Esophagus muscularis mucosa (tissue), 4 donors: ENCODE data around the gene PKLR. TPM values are rescaled to one million over a fixed set of nuclear protein-coding genes. Genes with fewer than 3 reads are reported as not detected.

ENCODE experiments used
- DNase-seq: peaks from one replicate; pipeline ENCODE4 v3.0.0-alpha.2; 2017; ENCODE audit errors: extremely low spot score
- H3K27ac ChIP-seq, 4 donors: fragments of 200-600 bp; sonication (generic); replicated peaks in 1 of 4; 1 replicate in 3 of 4; 2 replicates in 1 of 4; pipeline ENCODE4 v1.5.1; 2016 to 2019; ENCODE audit warnings: mild to moderate bottlenecking in 1 of 4
- H3K27me3 ChIP-seq, 4 donors: fragments of 200-600 bp; sonication (generic); one replicate each; pipeline versions ENCODE4 v1.5.1 to v1.6.0; 2016 to 2019
- H3K36me3 ChIP-seq, 4 donors: fragments of 200-600 bp; sonication (generic); one replicate each; pipeline ENCODE4 v1.5.1; 2016 to 2019
- H3K4me1 ChIP-seq, 4 donors: fragments of 200-600 bp; sonication (generic); one replicate each; pipeline ENCODE4 v1.5.1; 2016 to 2019
- H3K4me3 ChIP-seq, 4 donors: fragments of 200-600 bp; sonication (generic); 1 replicate in 2 of 4; 2 replicates in 2 of 4; pipeline ENCODE4 v1.5.1; 2016 to 2019; ENCODE audit warnings: mild to moderate bottlenecking in 4 of 4, moderate library complexity in 1 of 4
- H3K9me3 ChIP-seq, 4 donors: fragments of 200-600 bp; sonication (generic); 1 replicate in 3 of 4; 2 replicates in 1 of 4; pipeline ENCODE4 v1.5.1; 2016 to 2019
- CTCF ChIP-seq, 3 experiments: fragments of 200-600 bp in 2 of 3; fragments of 450-650 bp in 1 of 3; sonication (generic) in 2 of 3; IDR thresholded peaks; one replicate each; pipeline ENCODE4 v1.5.1; 2017 to 2019; ENCODE audit warnings: antibody characterized with exemption in 3 of 3, mild to moderate bottlenecking in 2 of 3, moderate library complexity in 1 of 3
- EP300 ChIP-seq: sonication (generic); formaldehyde crosslinking; IDR thresholded peaks from one replicate; pipeline ENCODE4 v1.6.1; 2017; ENCODE audit warnings: antibody characterized with exemption
- POLR2A ChIP-seq: fragments of 450-650 bp; IDR thresholded peaks from one replicate; pipeline ENCODE4 v1.6.1; 2017; ENCODE audit warnings: antibody characterized with exemption, moderate library complexity, mild to moderate bottlenecking, low read depth
- POLR2AphosphoS5 ChIP-seq, 2 donors: sonication (generic); formaldehyde crosslinking; IDR thresholded peaks; one replicate each; pipeline ENCODE4 v1.6.1; 2017; ENCODE audit warnings: antibody characterized with exemption in 2 of 2
- WGBS: methylation state at CpG from one replicate; pipeline ENCODE4 v1.1.5; 2018; 5-methylcytosine and 5-hydroxymethylcytosine counted together
- intact Hi-C: fragments of 100-400 bp; cut with DNase I; formaldehyde crosslinking; loops from one replicate; pipeline ENCODE4 v1.15.1; 2023
- total RNA-seq, 4 donors: library from RNA; depleted of rRNA; stranded (reverse); fragments of >200 nt; gene quantifications; one replicate each; pipeline versions ENCODE4 v1.1.0 to v1.2.1, GENCODE V29; 2016

The PKLR gene
- total RNA-seq, 4 donors from 2014 or later, result not detected

- no peak overlapping the region for H3K27ac ChIP-seq
- TF ChIP-seq POLR2A (no peak), POLR2AphosphoS5 (IDR thresholded peaks at IDR 0.05) (no peak), EP300 (no peak), CTCF (IDR thresholded peaks at IDR 0.05) (no peak)
- H3K27me3 ChIP-seq, result no peaks in the 10 kb centered on the region
- H3K36me3 ChIP-seq, result peaks cover 0 to 18% (median 0%) of the 10 kb centered on the region in 4 donors
- DNase-seq, result no peak
- WGBS, result 100% methylated on average over 2 of the region's 2 CpGs
- intact Hi-C loops, result no loop called here
- H3K9me3 ChIP-seq, result no peaks in the 10 kb centered on the region
- no peaks in the 10 kb centered on the region for H3K4me1 ChIP-seq
- no peak overlapping the region for H3K4me3 ChIP-seq
These were observed 14.7 kb downstream of the PKLR start for GRCh38 chr1:155286544-155286943.

DNA sequence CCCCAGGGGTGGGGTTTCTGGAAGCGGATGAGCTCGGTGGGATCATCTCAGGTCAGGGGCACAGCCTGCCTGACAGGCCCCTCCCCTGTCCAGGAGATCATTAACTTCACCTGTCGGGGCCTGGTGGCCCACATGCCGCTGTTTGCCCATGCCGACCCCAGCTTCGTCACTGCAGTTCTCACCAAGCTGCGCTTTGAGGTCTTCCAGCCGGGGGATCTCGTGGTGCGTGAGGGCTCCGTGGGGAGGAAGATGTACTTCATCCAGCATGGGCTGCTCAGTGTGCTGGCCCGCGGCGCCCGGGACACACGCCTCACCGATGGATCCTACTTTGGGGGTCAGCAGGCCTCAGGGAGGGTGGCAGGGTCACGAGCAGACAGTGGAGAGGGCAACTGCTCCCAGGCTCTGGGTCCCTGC is 15.6 kb downstream of the PKLR start:
- WGBS, result 94% methylated on average over 15 of the region's 18 CpGs
- no peak overlapping the region for H3K27ac ChIP-seq
- intact Hi-C loops, result no loop called here

DNA sequence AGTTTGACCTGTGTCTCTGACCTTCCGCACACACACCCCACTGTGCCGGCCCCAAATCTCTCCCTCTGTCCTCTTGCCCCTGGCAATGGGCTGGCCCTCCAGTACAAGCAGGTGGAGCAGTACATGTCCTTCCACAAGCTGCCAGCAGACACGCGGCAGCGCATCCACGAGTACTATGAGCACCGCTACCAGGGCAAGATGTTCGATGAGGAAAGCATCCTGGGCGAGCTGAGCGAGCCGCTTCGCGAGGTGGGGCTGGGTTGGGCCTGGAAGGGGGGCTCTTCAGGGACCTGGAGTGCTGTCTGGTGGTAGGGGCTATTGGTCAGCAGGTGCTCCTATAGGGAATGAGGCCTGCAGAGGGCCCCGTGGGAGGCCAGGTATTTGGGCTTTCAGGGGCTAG is 16.2 kb downstream of the PKLR start:
- DNase-seq, result no peak
- Histone ChIP-seq H3K4me1 (no peaks in the 10 kb centered on the region), H3K27me3 (no peaks in the 10 kb centered on the region), H3K4me3 (no peak overlapping the region), H3K9me3 (no peaks in the 10 kb centered on the region), H3K36me3 (peaks cover 0 to 18% (median 0%) of the 10 kb centered on the region in 4 donors), H3K27ac (no peak overlapping the region)
- WGBS, result 84% methylated on average over 3 of the region's 14 CpGs
- TF ChIP-seq EP300 (no peak), POLR2AphosphoS5 (IDR thresholded peaks at IDR 0.05) (no peak), CTCF (IDR thresholded peaks at IDR 0.05) (no peak)
- intact Hi-C loops, result no loop called here

More for the DNA sequence above, 15.6 kb downstream of the PKLR start:
- Histone ChIP-seq H3K4me3 (no peak overlapping the region), H3K27me3 (no peaks in the 10 kb centered on the region), H3K36me3 (peaks cover 0 to 18% (median 0%) of the 10 kb centered on the region in 4 donors), H3K4me1 (no peaks in the 10 kb centered on the region), H3K9me3 (no peaks in the 10 kb centered on the region)
- no peak for DNase-seq
- TF ChIP-seq POLR2A (no peak), EP300 (no peak), POLR2AphosphoS5 (IDR thresholded peaks at IDR 0.05) (no peak), CTCF (IDR thresholded peaks at IDR 0.05) (no peak)

DNA sequence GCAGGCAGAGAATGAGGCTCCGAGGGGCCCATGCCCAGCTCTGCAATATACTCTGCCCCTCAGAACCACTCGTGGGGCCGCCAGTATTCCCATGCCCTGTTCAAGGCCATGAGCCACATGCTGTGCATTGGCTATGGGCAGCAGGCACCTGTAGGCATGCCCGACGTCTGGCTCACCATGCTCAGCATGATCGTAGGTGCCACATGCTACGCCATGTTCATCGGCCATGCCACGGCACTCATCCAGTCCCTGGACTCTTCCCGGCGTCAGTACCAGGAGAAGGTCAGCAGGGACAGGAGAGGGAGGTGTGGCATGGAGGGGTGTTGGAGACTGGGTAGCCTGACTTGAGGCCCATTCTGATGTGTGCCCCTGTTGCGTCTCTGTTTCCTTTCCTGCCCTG is 16.8 kb downstream of the PKLR start:
- H3K27me3 ChIP-seq, result no peaks in the 10 kb centered on the region
- H3K9me3 ChIP-seq, result no peaks in the 10 kb centered on the region
- no peak overlapping the region for H3K27ac ChIP-seq
- peaks cover 0 to 18% (median 0%) of the 10 kb centered on the region in 4 donors for H3K36me3 ChIP-seq
- intact Hi-C loops, result no loop called here
- H3K4me1 ChIP-seq, result no peaks in the 10 kb centered on the region
- whole genome bisulfite sequencing, result 96% methylated on average over 12 of the region's 12 CpGs
- TF ChIP-seq POLR2AphosphoS5 (IDR thresholded peaks at IDR 0.05), result no peak
- no peak for TF ChIP-seq POLR2A
- TF ChIP-seq EP300, result no peak
- no peak for TF ChIP-seq CTCF (IDR thresholded peaks at IDR 0.05)
- H3K4me3 ChIP-seq, result no peak overlapping the region
- no peak for DNase-seq

DNA sequence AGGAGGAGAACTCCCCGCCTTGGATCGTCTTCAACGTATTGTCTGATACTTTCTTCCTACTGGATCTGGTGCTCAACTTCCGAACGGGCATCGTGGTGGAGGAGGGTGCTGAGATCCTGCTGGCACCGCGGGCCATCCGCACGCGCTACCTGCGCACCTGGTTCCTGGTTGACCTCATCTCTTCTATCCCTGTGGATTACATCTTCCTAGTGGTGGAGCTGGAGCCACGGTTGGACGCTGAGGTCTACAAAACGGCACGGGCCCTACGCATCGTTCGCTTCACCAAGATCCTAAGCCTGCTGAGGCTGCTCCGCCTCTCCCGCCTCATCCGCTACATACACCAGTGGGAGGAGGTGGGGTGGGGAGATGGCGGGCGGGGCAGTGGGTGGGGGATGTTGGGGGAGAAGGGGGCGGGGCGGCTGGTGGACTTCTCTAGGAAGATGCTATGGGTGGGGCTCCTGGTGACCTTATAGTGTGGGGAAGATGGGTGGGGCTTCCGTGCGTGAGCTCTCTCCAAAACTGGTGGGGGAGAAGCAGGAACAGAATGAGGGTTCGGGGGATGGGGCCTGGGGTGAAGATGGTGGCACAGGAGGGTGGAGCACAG is 18.6 kb downstream of the PKLR start:
- 95% methylated on average over 29 of the region's 29 CpGs for WGBS
- intact Hi-C loops, result no loop called here
- H3K9me3 ChIP-seq, result no peaks in the 10 kb centered on the region

More for the DNA sequence above, 18.6 kb downstream of the PKLR start:
- TF ChIP-seq CTCF (IDR thresholded peaks at IDR 0.05) (no peak), EP300 (no peak), POLR2A (no peak), POLR2AphosphoS5 (IDR thresholded peaks at IDR 0.05) (no peak)
- no peak overlapping the region for H3K4me3 ChIP-seq
- H3K27me3 ChIP-seq, result no peaks in the 10 kb centered on the region
- DNase-seq, result no peak
- H3K36me3 ChIP-seq, result peaks cover 0 to 11% (median 0%) of the 10 kb centered on the region in 4 donors
- H3K4me1 ChIP-seq, result peaks cover 9 to 17% (median 12%) of the 10 kb centered on the region in 4 donors
- H3K27ac ChIP-seq, result no peak overlapping the region
